Amygdala (tissue), 56 donors: ENCODE data around the gene PIGO.

Source experiments
- DNase-seq, 56 donors: peaks; one replicate each; lab custom pipeline; 2025; lab: John Stamatoyannopoulos, UW

The PIGO gene

GRCh38 chr9:35107297-35108290 lies 11.2 kb upstream of the PIGO start:
- no peak for DNase-seq

- no peak for DNase-seq
These were observed 9.9 kb upstream of the PIGO start for GRCh38 chr9:35106343-35106730.

- DNase-seq: no peak
These were observed 9.4 kb upstream of the PIGO start for GRCh38 chr9:35105571-35106342.

- DNase-seq: no peak
These were observed 8.7 kb upstream of the PIGO start for GRCh38 chr9:35105126-35105525.

GRCh38 chr9:35104586-35104985 lies 8.2 kb upstream of the PIGO start:
- DNase-seq: no peak

- DNase-seq: no peak
These were observed 7.3 kb upstream of the PIGO start for GRCh38 chr9:35103660-35104191.

- DNase-seq: peak; percentile 55 to 97 (median 92)
These were observed 6.6 kb upstream of the PIGO start, which contains the start of gene STOML2 for GRCh38 chr9:35102769-35103659. STOML2 (minus strand) TSS chr9:35103131; CDS start chr9:35103094, 37 bp downstream.

GRCh38 chr9:35102465-35102768 lies 6.0 kb upstream of the PIGO start:
- DNase-seq: peak in 2 of 56 donors; percentile 53

GRCh38 chr9:35097573-35097972 lies 1.2 kb upstream of the PIGO start:
- no peak for DNase-seq

- no peak for DNase-seq
These were observed 4.9 kb downstream of the PIGO start for GRCh38 chr9:35091536-35091935.

GRCh38 chr9:35089434-35089833 lies 7.0 kb downstream of the PIGO start:
- no peak for DNase-seq

GRCh38 chr9:35085078-35085477 lies 11.3 kb downstream of the PIGO start:
- DNase-seq: no peak

GRCh38 chr9:35079426-35080341 lies 16.7 kb downstream of the PIGO start, which contains the start of gene FANCG:
FANCG (minus strand) TSS chr9:35079942; CDS start chr9:35079524, 418 bp downstream.
- DNase-seq: peak in 55 of 56 donors; percentile 54 to 94 (median 86)

GRCh38 chr9:35079041-35079425 lies 17.4 kb downstream of the PIGO start:
- DNase-seq: peak in 1 of 56 donors; percentile 23

GRCh38 chr9:35078066-35078465 lies 18.3 kb downstream of the PIGO start:
- no peak for DNase-seq

GRCh38 chr9:35076848-35077247 lies 19.5 kb downstream of the PIGO start:
- no peak for DNase-seq

- DNase-seq: no peak
These were observed 21.0 kb downstream of the PIGO start for GRCh38 chr9:35075358-35075757.

GRCh38 chr9:35074791-35075190 lies 21.6 kb downstream of the PIGO start:
- DNase-seq: no peak

- DNase-seq: no peak
These were observed 22.2 kb downstream of the PIGO start for GRCh38 chr9:35074141-35074540.
